ENCODE measurements around the gene MFSD12.

DNA sequence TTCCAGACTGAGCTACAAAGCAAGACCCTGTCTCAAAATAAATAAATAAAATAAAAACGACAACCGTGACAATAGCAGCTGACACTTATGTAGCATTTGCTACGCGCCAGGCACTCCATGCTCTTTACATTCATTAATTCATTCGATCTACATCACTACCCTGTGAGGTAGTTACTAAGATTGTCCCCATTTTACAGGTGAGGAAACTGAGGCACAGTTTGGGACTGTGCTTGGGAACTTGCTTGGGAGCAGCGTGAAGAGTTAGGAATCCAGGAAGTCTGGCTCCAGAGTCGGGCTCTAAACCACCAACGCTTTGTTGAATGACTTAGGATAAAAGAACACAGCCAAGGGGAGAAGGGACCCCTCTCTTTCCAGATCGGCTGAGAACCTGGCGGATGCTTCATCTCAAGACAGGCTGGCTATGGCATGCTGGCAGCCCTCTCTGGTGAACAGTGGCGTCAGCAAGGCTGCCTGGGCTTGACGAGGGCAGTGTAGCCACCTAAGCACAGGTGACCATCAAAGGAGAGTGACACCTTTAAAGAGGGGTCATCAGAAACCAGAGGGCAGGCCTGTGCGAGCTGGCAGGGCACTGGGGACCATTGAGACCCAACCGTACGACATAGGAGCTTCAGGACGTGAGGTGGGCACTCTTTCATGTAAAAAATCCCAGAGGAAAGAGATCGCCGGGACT, 57.5 kb downstream of the MFSD12 start:
- TF ChIP-seq, protein P1, sequence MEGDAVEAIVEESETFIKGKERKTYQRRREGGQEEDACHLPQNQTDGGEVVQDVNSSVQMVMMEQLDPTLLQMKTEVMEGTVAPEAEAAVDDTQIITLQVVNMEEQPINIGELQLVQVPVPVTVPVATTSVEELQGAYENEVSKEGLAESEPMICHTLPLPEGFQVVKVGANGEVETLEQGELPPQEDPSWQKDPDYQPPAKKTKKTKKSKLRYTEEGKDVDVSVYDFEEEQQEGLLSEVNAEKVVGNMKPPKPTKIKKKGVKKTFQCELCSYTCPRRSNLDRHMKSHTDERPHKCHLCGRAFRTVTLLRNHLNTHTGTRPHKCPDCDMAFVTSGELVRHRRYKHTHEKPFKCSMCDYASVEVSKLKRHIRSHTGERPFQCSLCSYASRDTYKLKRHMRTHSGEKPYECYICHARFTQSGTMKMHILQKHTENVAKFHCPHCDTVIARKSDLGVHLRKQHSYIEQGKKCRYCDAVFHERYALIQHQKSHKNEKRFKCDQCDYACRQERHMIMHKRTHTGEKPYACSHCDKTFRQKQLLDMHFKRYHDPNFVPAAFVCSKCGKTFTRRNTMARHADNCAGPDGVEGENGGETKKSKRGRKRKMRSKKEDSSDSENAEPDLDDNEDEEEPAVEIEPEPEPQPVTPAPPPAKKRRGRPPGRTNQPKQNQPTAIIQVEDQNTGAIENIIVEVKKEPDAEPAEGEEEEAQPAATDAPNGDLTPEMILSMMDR (conservative IDR thresholded peaks at IDR 0.05; ENCODE audit: low read length), result no peak
- no peak for TF ChIP-seq EZH2phosphoT487 (IDR thresholded peaks at IDR 0.05; ENCODE audit: borderline replicate concordance, low read depth, low read length)
